Sigmoid colon (tissue), 4 donors: ENCODE results near the gene AATK.

Experiments
- CTCF ChIP-seq, 4 experiments: fragments of 450-650 bp in 3 of 4; fragments of 200-600 bp in 1 of 4; IDR thresholded peaks; one replicate each; pipeline ENCODE4 v1.5.1; 2016 to 2019; ENCODE audit warnings: antibody characterized with exemption in 4 of 4, mild to moderate bottlenecking in 3 of 4, moderate library complexity in 2 of 4
- EP300 ChIP-seq, 4 donors: sonication (generic); formaldehyde crosslinking; IDR thresholded peaks; one replicate each; pipeline ENCODE4 v1.6.1; 2017; ENCODE audit warnings: antibody characterized with exemption in 4 of 4
- POLR2A ChIP-seq, 2 donors: fragments of 450-650 bp; IDR thresholded peaks; one replicate each; pipeline ENCODE4 v1.6.1; 2016; ENCODE audit warnings: antibody characterized with exemption in 2 of 2, mild to moderate bottlenecking in 2 of 2, moderate library complexity in 2 of 2
- POLR2AphosphoS5 ChIP-seq, 4 donors: sonication (generic); formaldehyde crosslinking; IDR thresholded peaks; one replicate each; pipeline ENCODE4 v1.6.1; 2017; ENCODE audit warnings: antibody characterized with exemption in 4 of 4

DNA sequence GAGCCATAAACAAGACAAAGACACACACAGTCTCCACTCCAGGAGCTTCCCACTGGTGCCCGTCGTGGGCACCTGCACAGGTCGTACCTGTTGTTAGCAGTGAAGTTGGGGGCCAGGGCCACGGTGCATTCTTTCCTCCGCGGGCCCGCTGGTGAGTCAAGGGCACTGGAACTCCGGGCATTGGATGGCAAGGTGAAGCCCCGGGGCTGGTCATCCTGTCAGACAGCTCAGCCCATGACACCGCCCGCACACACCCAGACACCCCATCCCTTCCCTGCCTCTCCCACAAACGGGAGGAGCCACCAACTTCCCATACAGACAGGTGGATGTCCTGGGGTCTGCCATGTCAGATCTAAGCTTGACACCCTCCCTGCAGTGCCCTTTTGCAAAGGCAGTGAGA lies 40.6 kb upstream of the AATK start:
- TF ChIP-seq CTCF (IDR thresholded peaks at IDR 0.05), result no peak
- no peak for TF ChIP-seq POLR2A (IDR thresholded peaks at IDR 0.05)
- TF ChIP-seq POLR2AphosphoS5 (IDR thresholded peaks at IDR 0.05), result no peak
- no peak for TF ChIP-seq EP300 (IDR thresholded peaks at IDR 0.05)
